Ectodermal cell (in vitro differentiated cells): ENCODE measurements around the gene TNS3.
"Not testable (repeated sequence)": the region's sequence is repeated elsewhere in the genome, so short reads cannot be mapped to it uniquely, and the experiment has no call there.

Experiments used
- H3K27ac ChIP-seq: 2 replicates; pipeline ENCODE4 v1.7.0; 2013; ENCODE audit warnings: mild to moderate bottlenecking, low read depth, low read length; ENCODE audit not compliant: insufficient read depth, poor library complexity, severe bottlenecking
- H3K27me3 ChIP-seq: 2 replicates; pipeline ENCODE4 v1.7.0; 2013; ENCODE audit warnings: mild to moderate bottlenecking, low read length; ENCODE audit not compliant: insufficient read depth, control insufficient read depth, poor library complexity, severe bottlenecking
- H3K36me3 ChIP-seq: one replicate; pipeline ENCODE4 v1.7.0; 2013; ENCODE audit warnings: low read length; ENCODE audit not compliant: control insufficient read depth, insufficient read depth
- H3K4me1 ChIP-seq: one replicate; pipeline ENCODE4 v1.7.0; 2013; ENCODE audit warnings: low read length; ENCODE audit not compliant: control insufficient read depth, insufficient read depth
- H3K4me3 ChIP-seq: 2 replicates; pipeline ENCODE4 v1.7.0; 2013; ENCODE audit warnings: low read depth, low read length, control low read depth; ENCODE audit not compliant: insufficient read depth
- H3K9me3 ChIP-seq: 2 replicates; pipeline ENCODE4 v1.7.0; 2013; ENCODE audit warnings: mild to moderate bottlenecking, low read length, moderate library complexity; ENCODE audit not compliant: control insufficient read depth
- WGBS, 2 experiments: methylation state at CpG; one replicate each; pipeline ENCODE4 v1.1.7; 2013; ENCODE audit warnings: missing lambda C conversion rate in 2 of 2; 5-methylcytosine and 5-hydroxymethylcytosine counted together

Gene TNS3

DNA sequence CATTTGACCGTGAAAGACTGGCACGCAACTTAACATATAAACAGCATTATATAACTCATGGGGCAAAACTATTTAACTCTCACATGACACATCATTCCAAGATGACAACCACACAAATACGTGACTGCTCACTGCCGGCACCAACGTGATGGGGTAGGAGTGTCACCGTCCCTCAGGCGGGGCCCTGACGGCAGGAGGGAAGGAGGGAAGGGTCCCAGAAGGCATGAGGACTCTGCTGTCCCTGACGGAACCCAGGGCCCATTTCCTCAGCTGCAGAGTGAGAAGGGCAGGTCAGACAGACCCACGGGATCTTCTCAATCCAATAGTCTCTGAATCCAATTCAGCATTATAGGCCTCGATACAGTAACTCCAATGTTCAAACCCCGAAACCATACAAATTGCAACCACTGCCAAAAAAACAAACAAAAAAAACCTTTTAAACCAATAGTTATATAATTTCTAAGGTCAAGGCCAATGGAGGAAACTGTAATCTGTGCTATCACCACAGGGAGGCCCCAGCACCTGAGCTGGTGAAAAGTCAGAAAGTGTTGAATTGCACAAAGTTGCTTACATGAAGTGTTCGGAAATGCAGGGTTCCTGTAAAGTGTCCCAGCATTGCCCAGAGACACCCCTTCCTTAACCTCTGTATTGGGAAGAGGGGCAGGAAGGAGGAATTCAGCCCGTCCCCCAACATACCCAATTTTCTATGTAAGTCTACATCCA is 137.4 kb downstream of the TNS3 start:
- Histone ChIP-seq H3K4me3 (no peak overlapping the region), H3K27me3 (no peaks in the 10 kb centered on the region), H3K27ac (no peak overlapping the region), H3K36me3 (no peaks in the 10 kb centered on the region), H3K4me1 (peaks cover 26% of the 10 kb centered on the region), H3K9me3 (no peaks in the 10 kb centered on the region)
- 87 to 88% methylated on average over 14 of the region's 14 CpGs for WGBS, 2 experiments

DNA sequence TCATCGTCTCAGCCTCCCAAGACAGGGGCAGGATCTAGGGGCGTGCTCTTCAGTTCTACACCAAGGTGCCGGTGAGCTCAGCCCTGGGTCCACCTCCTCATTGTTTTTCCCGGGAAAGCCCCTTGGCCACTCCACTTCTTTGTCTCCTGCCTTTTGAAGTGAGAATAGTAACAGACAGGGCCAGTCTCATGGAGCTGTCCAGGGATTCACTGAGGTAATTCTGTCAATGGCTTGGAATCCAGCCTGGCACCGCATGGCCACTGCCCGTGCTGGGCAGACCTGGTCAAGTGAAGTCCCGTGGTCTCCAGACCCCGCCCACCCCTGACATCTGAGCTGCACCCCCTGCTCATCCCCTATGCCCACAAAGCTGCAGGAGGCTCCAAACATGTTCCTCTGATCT is 138.9 kb downstream of the TNS3 start:
- no peak overlapping the region for H3K27ac ChIP-seq
- peaks cover 8% of the 10 kb centered on the region for H3K36me3 ChIP-seq
- no peak overlapping the region for H3K4me3 ChIP-seq
- 56 to 59% methylated on average over 8 of the region's 8 CpGs for WGBS, 2 experiments
- H3K4me1 ChIP-seq = peaks cover 26% of the 10 kb centered on the region
- H3K27me3 ChIP-seq = no peaks in the 10 kb centered on the region
- H3K9me3 ChIP-seq = no peaks in the 10 kb centered on the region

DNA sequence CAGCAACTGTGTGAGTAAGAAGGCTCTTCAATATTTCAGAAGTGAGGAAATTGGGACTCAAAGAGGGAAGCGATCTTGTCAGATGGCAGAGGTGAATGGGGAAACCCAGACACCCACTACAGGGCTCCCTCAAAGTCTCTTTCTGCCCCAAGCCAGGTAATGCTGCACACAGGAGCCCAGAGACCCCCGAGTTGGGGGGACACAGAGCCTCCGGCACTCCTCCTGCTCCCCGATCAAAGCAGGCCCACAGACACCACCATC is 139.4 kb downstream of the TNS3 start:
- Histone ChIP-seq H3K9me3 (no peaks in the 10 kb centered on the region), H3K27me3 (no peaks in the 10 kb centered on the region), H3K27ac (no peak overlapping the region), H3K4me1 (peaks cover 26% of the 10 kb centered on the region), H3K36me3 (peaks cover 8% of the 10 kb centered on the region), H3K4me3 (no peak overlapping the region)
- WGBS, 2 experiments = 91 to 94% methylated on average over 4 of the region's 4 CpGs

GRCh38 chr7:47441796-47442604 is 139.9 kb downstream of the TNS3 start:
- Histone ChIP-seq H3K36me3 (peaks cover 8% of the 10 kb centered on the region), H3K4me3 (no peak overlapping the region), H3K27ac (no peak overlapping the region), H3K4me1 (peaks cover 23% of the 10 kb centered on the region), H3K9me3 (no peaks in the 10 kb centered on the region), H3K27me3 (no peaks in the 10 kb centered on the region)
- 82 to 85% methylated on average over 10 of the region's 11 CpGs for WGBS, 2 experiments

- not testable (repeated sequence) for H3K27ac ChIP-seq
- 92 to 97% methylated on average over 8 of the region's 8 CpGs for WGBS, 2 experiments
Observed at GRCh38 chr7:47441048-47441447, 140.9 kb downstream of the TNS3 start.

DNA sequence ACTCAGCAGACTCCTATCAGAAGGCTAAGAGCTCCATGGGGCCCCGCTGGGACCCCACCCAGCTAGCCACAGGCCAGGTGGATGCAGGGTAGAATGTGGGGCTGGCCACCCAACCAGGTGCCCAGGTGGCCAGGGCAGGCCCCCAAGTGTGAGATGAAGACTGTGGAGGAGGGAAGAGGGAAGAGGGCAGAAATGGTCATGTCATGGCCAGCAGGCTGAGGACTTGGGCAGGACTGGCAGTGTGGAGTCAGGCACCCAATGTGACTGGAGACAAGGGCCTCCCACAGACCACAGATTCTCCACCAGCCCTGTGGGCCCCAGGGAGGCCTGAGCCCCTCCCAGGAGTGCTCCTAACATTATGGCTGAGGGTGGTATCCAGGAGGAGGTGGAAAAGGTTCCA is 141.6 kb downstream of the TNS3 start:
- H3K4me1 ChIP-seq = peaks cover 11% of the 10 kb centered on the region
- H3K27me3 ChIP-seq = no peaks in the 10 kb centered on the region
- peaks cover 8% of the 10 kb centered on the region for H3K36me3 ChIP-seq
- no peaks in the 10 kb centered on the region for H3K9me3 ChIP-seq
- no peak overlapping the region for H3K4me3 ChIP-seq
- no peak overlapping the region for H3K27ac ChIP-seq
- 91 to 98% methylated on average over 1 of the region's 1 CpG for WGBS, 2 experiments

More at GRCh38 chr7:47441048-47441447, 140.9 kb downstream of the TNS3 start:
- not testable (repeated sequence) for H3K36me3 ChIP-seq, H3K9me3 ChIP-seq, H3K4me3 ChIP-seq, H3K27me3 ChIP-seq
- peaks cover 14% of the 10 kb centered on the region for H3K4me1 ChIP-seq

DNA sequence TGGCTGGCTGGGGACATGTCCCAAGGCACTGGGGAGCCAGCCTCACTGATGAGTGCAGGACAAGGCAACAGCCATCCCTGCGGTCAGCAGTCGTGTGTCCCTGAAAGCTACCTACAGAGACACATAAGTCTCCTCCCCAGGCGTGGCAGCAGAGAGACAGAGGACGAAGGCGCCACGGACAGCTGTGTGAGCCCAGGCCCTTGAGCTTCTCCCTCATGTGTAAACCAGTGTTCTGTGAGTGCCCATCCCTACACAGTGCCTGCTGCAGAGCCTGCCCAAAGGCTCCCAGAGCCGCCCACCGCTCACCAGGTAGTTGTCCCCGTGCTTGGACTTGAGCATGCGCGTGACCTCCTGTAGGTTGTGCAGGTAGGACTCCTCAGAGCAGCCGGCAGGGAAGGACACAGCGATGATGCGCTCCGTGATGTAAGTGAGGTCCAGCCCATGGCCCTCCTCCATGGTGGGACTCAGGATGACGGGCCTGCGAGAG is 142.7 kb downstream of the TNS3 start:
- H3K4me3 ChIP-seq = no peak overlapping the region
- H3K27me3 ChIP-seq = no peaks in the 10 kb centered on the region
- 95 to 96% methylated on average over 17 of the region's 17 CpGs for WGBS, 2 experiments
- H3K4me1 ChIP-seq = peaks cover 11% of the 10 kb centered on the region
- H3K36me3 ChIP-seq = peaks cover 13% of the 10 kb centered on the region
- H3K27ac ChIP-seq = no peak overlapping the region
- no peaks in the 10 kb centered on the region for H3K9me3 ChIP-seq

DNA sequence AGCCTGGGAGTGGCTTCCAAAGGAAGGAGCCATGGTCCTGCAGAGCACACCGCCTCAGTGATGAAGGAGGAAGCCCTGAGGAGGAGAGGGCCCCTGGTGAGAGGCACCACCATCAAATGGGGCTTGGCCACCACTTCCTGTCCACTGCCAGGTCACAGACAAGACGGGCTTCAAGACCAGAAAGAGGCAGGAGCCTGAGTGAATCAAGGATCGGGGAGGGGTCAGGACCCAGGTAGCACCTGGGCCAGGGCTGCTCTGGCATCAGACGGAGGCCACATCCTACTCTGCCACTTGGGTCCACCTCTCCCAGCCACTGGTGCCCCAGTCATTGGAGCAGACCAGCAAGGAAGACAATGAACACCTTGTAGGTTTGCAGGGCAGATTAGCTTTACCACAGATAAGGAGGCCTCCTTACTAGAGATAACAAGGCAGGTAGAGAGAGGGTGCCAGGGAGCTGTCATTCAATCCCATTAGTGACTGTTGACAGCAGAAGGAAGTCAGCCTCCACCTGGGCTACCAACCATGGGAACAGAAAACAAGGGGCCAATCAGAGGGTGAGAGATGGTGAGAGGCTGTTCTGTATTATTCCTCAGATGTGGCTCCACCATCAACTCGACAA is 143.4 kb downstream of the TNS3 start:
- H3K9me3 ChIP-seq = no peaks in the 10 kb centered on the region
- H3K27ac ChIP-seq = no peak overlapping the region
- H3K4me1 ChIP-seq = peaks cover 11% of the 10 kb centered on the region
- peaks cover 13% of the 10 kb centered on the region for H3K36me3 ChIP-seq
- H3K4me3 ChIP-seq = no peak overlapping the region
- no peaks in the 10 kb centered on the region for H3K27me3 ChIP-seq
- 93 to 95% methylated on average over 5 of the region's 5 CpGs for WGBS, 2 experiments

- Histone ChIP-seq H3K27ac (no peak overlapping the region), H3K36me3 (peaks cover 13% of the 10 kb centered on the region), H3K4me1 (no peaks in the 10 kb centered on the region), H3K27me3 (no peaks in the 10 kb centered on the region), H3K4me3 (no peak overlapping the region), H3K9me3 (no peaks in the 10 kb centered on the region)
- WGBS, 2 experiments = 69 to 71% methylated on average over 5 of the region's 5 CpGs
Observed at GRCh38 chr7:47435889-47436312, 146.0 kb downstream of the TNS3 start.

GRCh38 chr7:47433564-47433895 is 148.4 kb downstream of the TNS3 start:
- Histone ChIP-seq H3K4me3 (no peak overlapping the region), H3K27me3 (no peaks in the 10 kb centered on the region), H3K9me3 (no peaks in the 10 kb centered on the region), H3K4me1 (no peaks in the 10 kb centered on the region), H3K36me3 (peaks cover 5% of the 10 kb centered on the region), H3K27ac (no peak overlapping the region)
- WGBS, 2 experiments = 64 to 100% methylated on average over 1 of the region's 2 CpGs
